Hepatocyte (in vitro differentiated cells): ENCODE measurements around the gene OR4K13.

ENCODE experiments used
- CTCF ChIP-seq: fragments of 200-600 bp; sonication (generic); IDR thresholded peaks from 2 replicates; pipeline ENCODE4 v1.5.1; 2016; ENCODE audit warnings: antibody characterized with exemption, mild to moderate bottlenecking; ENCODE audit not compliant: poor library complexity
- EZH2 ChIP-seq: fragments of 200-600 bp; sonication (generic); IDR thresholded peaks from 2 replicates; pipeline ENCODE4 v1.6.1; 2016; ENCODE audit warnings: antibody characterized with exemption, mild to moderate bottlenecking, borderline replicate concordance
- EZH2phosphoT487 ChIP-seq: fragments of 200-600 bp; sonication (generic); IDR thresholded peaks from one replicate; pipeline ENCODE4 v1.6.1; 2018; ENCODE audit warnings: antibody characterized with exemption, mild to moderate bottlenecking, low read depth, moderate library complexity; ENCODE audit not compliant: unreplicated experiment, severe bottlenecking

GRCh38 chr14:20044243-20044642 lies 8.4 kb upstream of the OR4K13 start:
- no peak for TF ChIP-seq EZH2phosphoT487
- TF ChIP-seq EZH2 = no peak
- TF ChIP-seq CTCF = no peak
